ENCODE data around the gene ATP6V1F. TPM values are rescaled to one million over a fixed set of nuclear protein-coding genes. Genes with fewer than 3 reads are reported as not detected.

The ATP6V1F gene, protein sequence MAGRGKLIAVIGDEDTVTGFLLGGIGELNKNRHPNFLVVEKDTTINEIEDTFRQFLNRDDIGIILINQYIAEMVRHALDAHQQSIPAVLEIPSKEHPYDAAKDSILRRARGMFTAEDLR
- 100 to 1,000 TPM; 133 to 166 TPM for total RNA-seq
- polyA plus RNA-seq (ENCODE audit: insufficient read depth, low read depth, low replicate concordance): 414 TPM
- long read RNA-seq, donor 1, transcript ATP6V1F-201 (2 exons, 704 nt): major isoform, 206 of 206 reads
- long read RNA-seq, donor 1, partial matches to known transcripts: 0 of 206 reads
- long read RNA-seq, donor 1, other reads (novel, unspliced or antisense): 0 of 206 reads
- long read RNA-seq, donor 2, transcript ATP6V1F-201 (2 exons, 704 nt): major isoform, 118 of 118 reads
- long read RNA-seq, donor 2, partial matches to known transcripts: 0 of 118 reads
- long read RNA-seq, donor 2, other reads (novel, unspliced or antisense): 0 of 118 reads

DNA sequence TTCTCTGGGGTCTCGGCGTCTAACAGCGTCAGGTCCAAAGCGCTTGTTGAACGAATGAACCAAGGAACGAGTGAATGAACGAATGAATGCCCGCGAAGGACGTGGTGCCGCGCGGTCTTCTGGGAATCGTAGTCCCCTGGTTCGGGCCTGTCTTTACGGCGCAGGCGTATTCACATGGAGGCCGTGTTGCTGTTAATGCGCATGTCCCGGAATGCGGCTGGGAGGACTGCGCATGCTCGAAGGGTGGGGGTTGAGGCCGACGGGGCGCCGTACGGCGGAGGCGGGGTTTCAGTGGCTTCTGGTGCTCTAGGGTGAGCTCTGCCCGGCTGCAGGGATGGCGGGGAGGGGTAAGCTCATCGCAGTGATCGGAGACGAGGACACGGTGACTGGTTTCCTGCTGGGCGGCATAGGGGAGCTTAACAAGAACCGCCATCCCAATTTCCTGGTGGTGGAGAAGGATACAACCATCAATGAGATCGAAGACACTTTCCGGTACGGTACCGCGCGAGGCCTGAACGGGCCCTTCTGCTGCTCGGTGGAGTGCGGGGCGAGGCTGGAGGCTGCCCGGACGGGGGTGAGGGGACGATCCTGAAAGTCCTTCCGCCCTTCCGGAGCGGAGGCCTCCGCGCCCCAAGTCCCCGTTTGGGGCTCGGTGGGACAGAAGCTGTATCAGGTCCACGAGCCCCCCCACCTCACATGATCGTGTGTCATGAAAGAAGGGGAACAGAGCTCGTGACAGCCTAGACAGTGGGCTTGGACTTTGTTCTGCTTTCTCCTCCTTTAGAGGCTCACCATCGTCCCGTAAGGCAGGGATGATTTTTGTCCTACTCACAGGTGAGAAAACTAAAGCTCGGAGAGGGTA lies at the start of gene ATP6V1F:
ATP6V1F (plus strand) TSS at position 286 of the 862 bp plus-strand sequence; CDS start at position 335, 49 bp downstream.
- Histone ChIP-seq H3K27me3 (no peaks in the 10 kb centered on the region), H3K36me3 (ENCODE audit: low read depth, missing control alignments) (no peaks in the 10 kb centered on the region), H3K27ac (peak within 1 kb of the TSS; percentile 62 to 68), H3K9me3 (no peaks in the 10 kb centered on the region), H3K4me3 (peak within 1 kb of the TSS; percentile 71 to 94), H3K4me1 (peaks cover 23% of the 10 kb centered on the region)
- intact Hi-C loops (cut with DNase I; ENCODE audit: low total_unique reads): no loop called here
- peak; percentile 97 for DNase-seq
- no peak for TF ChIP-seq POLR2A (IDR thresholded peaks at IDR 0.05)
- TF ChIP-seq, protein P1, sequence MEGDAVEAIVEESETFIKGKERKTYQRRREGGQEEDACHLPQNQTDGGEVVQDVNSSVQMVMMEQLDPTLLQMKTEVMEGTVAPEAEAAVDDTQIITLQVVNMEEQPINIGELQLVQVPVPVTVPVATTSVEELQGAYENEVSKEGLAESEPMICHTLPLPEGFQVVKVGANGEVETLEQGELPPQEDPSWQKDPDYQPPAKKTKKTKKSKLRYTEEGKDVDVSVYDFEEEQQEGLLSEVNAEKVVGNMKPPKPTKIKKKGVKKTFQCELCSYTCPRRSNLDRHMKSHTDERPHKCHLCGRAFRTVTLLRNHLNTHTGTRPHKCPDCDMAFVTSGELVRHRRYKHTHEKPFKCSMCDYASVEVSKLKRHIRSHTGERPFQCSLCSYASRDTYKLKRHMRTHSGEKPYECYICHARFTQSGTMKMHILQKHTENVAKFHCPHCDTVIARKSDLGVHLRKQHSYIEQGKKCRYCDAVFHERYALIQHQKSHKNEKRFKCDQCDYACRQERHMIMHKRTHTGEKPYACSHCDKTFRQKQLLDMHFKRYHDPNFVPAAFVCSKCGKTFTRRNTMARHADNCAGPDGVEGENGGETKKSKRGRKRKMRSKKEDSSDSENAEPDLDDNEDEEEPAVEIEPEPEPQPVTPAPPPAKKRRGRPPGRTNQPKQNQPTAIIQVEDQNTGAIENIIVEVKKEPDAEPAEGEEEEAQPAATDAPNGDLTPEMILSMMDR (IDR thresholded peaks at IDR 0.05): peak in 2 of 3 experiments; percentile 15 to 16
- WGBS, 2 donors: 1% methylated on average over 33 to 65 of the region's 65 CpGs

DNA sequence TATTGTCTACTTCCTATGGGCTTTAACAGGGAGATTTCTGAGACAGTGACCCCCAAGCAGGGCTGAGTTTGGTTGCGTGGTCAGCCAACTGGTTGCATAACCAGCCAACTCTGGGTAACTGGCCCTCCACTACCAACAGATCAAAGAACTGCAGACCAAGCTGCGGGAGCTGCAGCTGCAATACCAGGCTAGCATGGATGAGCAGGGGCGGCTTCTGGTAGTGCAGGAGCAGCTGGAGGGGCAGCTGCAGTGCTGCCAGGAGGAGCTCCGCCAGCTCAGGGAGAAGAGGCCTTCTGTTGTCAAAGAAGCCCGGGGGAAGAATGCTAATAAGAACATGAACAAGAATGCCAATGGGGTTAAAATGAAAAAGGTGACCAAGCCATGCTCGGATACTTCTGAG lies 48.2 kb upstream of the ATP6V1F start:
- Histone ChIP-seq H3K9me3 (no peaks in the 10 kb centered on the region), H3K27ac (no peak overlapping the region), H3K4me3 (no peak overlapping the region), H3K36me3 (ENCODE audit: low read depth, missing control alignments) (no peaks in the 10 kb centered on the region), H3K27me3 (no peaks in the 10 kb centered on the region), H3K4me1 (peaks cover 5% of the 10 kb centered on the region)
- 79 to 84% methylated on average over 6 of the region's 6 CpGs for WGBS, 2 donors
- DNase-seq: no peak
- TF ChIP-seq, protein P1 (IDR thresholded peaks at IDR 0.05): no peak
- TF ChIP-seq POLR2A (IDR thresholded peaks at IDR 0.05): no peak
- intact Hi-C loops (cut with DNase I; ENCODE audit: low total_unique reads): no loop called here

DNA sequence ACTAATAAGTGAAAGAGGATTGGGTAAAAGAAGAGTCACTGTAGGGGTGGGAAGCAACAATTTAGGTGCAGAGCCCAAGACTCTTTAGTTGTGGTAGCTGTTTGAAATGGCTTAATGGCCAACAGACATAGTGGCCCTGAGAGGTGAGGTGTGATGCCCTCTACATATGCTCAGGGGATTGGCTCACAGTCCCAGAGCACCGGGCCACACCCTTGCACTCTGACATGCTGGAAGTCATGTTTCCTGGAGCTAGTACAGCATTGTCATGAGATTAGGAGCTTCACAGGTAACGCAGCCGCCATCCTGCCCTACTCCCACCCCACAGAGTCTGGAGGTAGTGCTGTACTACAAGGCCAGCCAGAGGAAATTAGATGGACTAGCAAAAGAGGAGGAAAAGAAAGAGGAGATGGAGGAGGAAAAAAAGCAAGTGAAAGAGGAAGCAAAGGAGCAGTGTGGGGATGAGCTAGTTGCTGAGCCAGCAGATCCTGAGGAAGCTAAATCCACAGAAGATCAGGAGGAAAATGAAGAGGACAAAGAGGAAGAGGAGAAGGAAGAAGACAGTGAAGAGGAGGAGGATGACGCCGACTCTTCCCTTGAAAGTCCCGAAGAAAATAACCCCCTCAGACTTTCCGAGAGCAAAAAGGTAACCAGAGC lies 47.2 kb upstream of the ATP6V1F start:
- Histone ChIP-seq H3K4me3 (no peak overlapping the region), H3K27me3 (no peaks in the 10 kb centered on the region), H3K36me3 (ENCODE audit: low read depth, missing control alignments) (no peaks in the 10 kb centered on the region), H3K4me1 (peaks cover 5% of the 10 kb centered on the region), H3K27ac (no peak overlapping the region), H3K9me3 (no peaks in the 10 kb centered on the region)
- intact Hi-C loops (cut with DNase I; ENCODE audit: low total_unique reads): no loop called here
- no peak for DNase-seq
- 88 to 90% methylated on average over 7 of the region's 7 CpGs for WGBS, 2 donors
- TF ChIP-seq, protein P1 (IDR thresholded peaks at IDR 0.05): no peak
- TF ChIP-seq POLR2A (IDR thresholded peaks at IDR 0.05): no peak

DNA sequence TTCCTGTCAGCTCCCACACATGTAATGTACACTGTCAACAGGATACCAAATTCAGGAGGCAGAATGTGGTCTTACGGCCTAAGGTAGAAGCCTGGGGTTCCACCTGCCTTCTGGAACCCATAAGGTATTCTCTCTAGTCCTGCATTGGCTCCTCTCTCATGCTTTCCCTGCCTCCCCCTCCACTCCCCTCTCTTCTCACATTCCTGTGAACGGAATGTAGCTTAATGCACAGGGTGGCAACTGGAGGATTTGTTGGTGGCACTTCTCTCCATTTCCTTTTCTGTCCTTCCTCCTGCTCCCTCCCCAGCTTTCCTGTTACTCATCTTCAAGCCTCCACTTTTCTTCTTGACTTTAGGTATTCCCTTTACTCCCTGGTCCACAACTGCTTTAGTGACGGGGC lies 44.0 kb upstream of the ATP6V1F start:
- Histone ChIP-seq H3K27me3 (no peaks in the 10 kb centered on the region), H3K27ac (no peak overlapping the region), H3K4me3 (no peak overlapping the region), H3K36me3 (ENCODE audit: low read depth, missing control alignments) (no peaks in the 10 kb centered on the region), H3K4me1 (no peaks in the 10 kb centered on the region), H3K9me3 (no peaks in the 10 kb centered on the region)
- no peak for DNase-seq
- WGBS, 2 donors: 83% methylated on average over 3 of the region's 3 CpGs
- TF ChIP-seq, protein P1 (IDR thresholded peaks at IDR 0.05): no peak
- no peak for TF ChIP-seq POLR2A (IDR thresholded peaks at IDR 0.05)
- intact Hi-C loops (cut with DNase I; ENCODE audit: low total_unique reads): no loop called here

Data from testis (tissue), 5 donors.